MV-4-11 (cell line): ENCODE results near the gene LZTFL1.

Experiments used
- DNase-seq: peaks from one replicate; lab custom pipeline; 2025; lab: John Stamatoyannopoulos, UW

Gene LZTFL1

GRCh38 chr3:45785605-45786150, 56.2 kb downstream of the LZTFL1 start:
- no peak for DNase-seq

GRCh38 chr3:45783667-45784066, 58.3 kb downstream of the LZTFL1 start:
- DNase-seq = no peak

DNA sequence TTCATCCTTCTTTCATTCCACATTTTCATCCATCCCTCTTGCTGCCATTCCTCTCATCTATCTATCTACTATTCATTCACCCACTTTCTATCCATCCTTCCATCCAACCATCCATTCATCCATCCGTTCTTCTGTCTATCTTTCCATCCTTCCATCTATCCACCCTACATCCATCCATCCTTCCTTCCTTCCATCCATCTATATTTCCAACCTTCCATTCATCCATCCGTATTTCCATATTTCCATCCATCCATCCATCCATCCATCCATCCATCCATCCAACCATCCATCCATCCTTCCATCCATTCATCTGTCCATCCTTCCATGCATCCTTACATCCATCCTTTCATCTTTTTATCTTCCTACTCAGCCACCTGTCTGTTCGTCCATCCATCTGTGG, 59.5 kb downstream of the LZTFL1 start:
- DNase-seq = no peak

DNA sequence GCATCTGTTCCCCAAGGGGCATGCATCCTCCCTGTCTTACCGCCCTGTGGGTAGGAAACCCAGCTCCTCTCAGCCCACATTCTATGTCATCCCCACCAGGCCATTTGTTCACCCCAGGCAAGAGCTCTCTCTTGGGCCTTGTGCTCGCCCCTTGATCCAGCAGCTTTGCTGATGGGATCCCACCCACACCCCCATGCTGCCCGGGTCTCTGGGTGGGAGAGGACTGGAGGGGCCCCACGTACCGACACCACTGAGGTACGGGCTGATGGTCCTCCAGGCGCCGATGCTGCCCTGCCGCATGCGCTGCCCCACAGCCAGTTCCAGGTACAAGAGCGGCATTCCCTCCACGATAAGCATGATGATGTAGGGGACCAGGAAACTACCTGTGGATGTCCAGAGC, 60.1 kb downstream of the LZTFL1 start:
- no peak for DNase-seq

- DNase-seq = no peak
These were observed 60.6 kb downstream of the LZTFL1 start for GRCh38 chr3:45781271-45781670.

- no peak for DNase-seq
These were observed 61.9 kb downstream of the LZTFL1 start for GRCh38 chr3:45779746-45780735.

GRCh38 chr3:45778761-45779201, 63.1 kb downstream of the LZTFL1 start:
- no peak for DNase-seq

- DNase-seq = no peak
These were observed 64.1 kb downstream of the LZTFL1 start for GRCh38 chr3:45777746-45778386.

DNA sequence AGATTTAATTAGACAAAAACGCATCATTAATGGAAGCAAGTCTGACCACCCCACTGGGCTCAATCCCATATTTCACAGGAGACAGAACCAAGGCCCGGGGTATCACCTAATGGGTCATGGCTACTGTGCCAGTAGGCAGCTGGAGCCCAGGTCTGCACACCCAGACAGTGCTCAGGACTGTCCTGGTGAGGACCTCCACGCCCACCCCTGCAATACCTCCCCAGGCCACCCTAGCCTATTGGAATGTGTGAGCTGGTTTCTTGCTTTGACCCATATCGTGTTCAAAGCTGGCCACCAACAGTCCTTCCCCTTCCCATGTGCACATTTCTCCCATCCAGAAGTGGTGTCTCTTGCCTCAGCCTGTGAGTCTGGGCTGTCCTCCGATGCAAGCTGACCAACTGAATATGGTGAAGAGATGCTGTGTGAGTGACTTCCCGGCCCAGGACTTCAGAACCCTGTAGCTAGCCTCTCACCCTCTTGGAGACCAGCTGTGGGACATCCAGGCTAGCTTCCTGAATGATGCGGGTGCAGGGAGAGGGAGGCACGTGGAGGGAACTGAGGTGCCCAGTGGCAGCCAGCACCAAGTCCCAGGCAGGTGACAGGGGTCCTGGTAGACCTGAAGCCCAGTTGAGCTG, 64.7 kb downstream of the LZTFL1 start:
- DNase-seq = no peak

- no peak for DNase-seq
These were observed 65.3 kb downstream of the LZTFL1 start for GRCh38 chr3:45776611-45777010.

DNA sequence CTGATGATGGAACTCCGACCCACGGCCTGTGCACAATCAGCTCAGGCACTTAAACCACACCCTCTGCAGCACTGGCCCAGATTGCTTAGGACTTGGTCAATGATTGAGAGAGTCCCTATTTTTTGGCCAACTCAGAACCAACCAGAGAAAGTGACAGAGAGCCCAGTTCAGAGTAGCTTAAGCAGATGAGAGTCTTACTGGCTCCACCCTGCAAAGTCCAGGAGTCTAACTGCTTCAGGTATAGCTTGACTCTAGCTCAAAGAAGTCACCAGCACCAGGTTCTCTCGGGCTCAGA, 65.7 kb downstream of the LZTFL1 start:
- DNase-seq = no peak

- DNase-seq = no peak
These were observed 66.2 kb downstream of the LZTFL1 start for GRCh38 chr3:45775571-45776300.

- no peak for DNase-seq
These were observed 67.1 kb downstream of the LZTFL1 start for GRCh38 chr3:45774581-45775521.

- no peak for DNase-seq
These were observed 68.0 kb downstream of the LZTFL1 start for GRCh38 chr3:45773714-45774449.
